HG03139 (cell line): Measurements from ENCODE around the gene PLCB4.
A peak's percentile ranks its signal among the peaks of the same experiment; 100 is the strongest.

Experiments
- ATAC-seq: cut with Tn5 transposase; IDR thresholded peaks from one replicate; pipeline ENCODE4 v1.9.1; 2021; ENCODE audit not compliant: unreplicated experiment

Gene PLCB4

GRCh38 chr20:9482180-9482579 is 413.3 kb downstream of the PLCB4 start:
- ATAC-seq: no peak

GRCh38 chr20:9483131-9483530 is 414.2 kb downstream of the PLCB4 start:
- ATAC-seq: no peak

- ATAC-seq: no peak
Observed at GRCh38 chr20:9485614-9486340, 416.9 kb downstream of the PLCB4 start.

GRCh38 chr20:9487231-9487630 is 418.3 kb downstream of the PLCB4 start:
- ATAC-seq: no peak

- no peak for ATAC-seq
Observed at GRCh38 chr20:9488063-9488462, 419.2 kb downstream of the PLCB4 start.

GRCh38 chr20:9490161-9490560 is 421.3 kb downstream of the PLCB4 start:
- no peak for ATAC-seq

- ATAC-seq: no peak
Observed at GRCh38 chr20:9490631-9491030, 421.7 kb downstream of the PLCB4 start.

- no peak for ATAC-seq
Observed at GRCh38 chr20:9491324-9491723, 422.4 kb downstream of the PLCB4 start.

GRCh38 chr20:9492067-9492466 is 423.2 kb downstream of the PLCB4 start:
- ATAC-seq: no peak

GRCh38 chr20:9493803-9494202 is 424.9 kb downstream of the PLCB4 start:
- ATAC-seq: no peak

GRCh38 chr20:9495701-9496100 is 426.8 kb downstream of the PLCB4 start:
- ATAC-seq: no peak

- ATAC-seq: no peak
Observed at GRCh38 chr20:9496155-9496554, 427.3 kb downstream of the PLCB4 start.

GRCh38 chr20:9498322-9498721 is 429.4 kb downstream of the PLCB4 start:
- no peak for ATAC-seq

GRCh38 chr20:9499126-9499899 is 430.4 kb downstream of the PLCB4 start:
- ATAC-seq: no peak

- ATAC-seq: peak; percentile 57
Observed at GRCh38 chr20:9500121-9500520, 431.2 kb downstream of the PLCB4 start.

GRCh38 chr20:9501473-9501872 is 432.6 kb downstream of the PLCB4 start:
- no peak for ATAC-seq

GRCh38 chr20:9503526-9504245 is 434.8 kb downstream of the PLCB4 start:
- no peak for ATAC-seq

- ATAC-seq: no peak
Observed at GRCh38 chr20:9506280-9506821, 437.5 kb downstream of the PLCB4 start.

GRCh38 chr20:9506964-9507369 is 438.1 kb downstream of the PLCB4 start:
- ATAC-seq: no peak

GRCh38 chr20:9507544-9508239 is 438.8 kb downstream of the PLCB4 start:
- no peak for ATAC-seq

- ATAC-seq: no peak
Observed at GRCh38 chr20:9508240-9508661, 439.4 kb downstream of the PLCB4 start.
